IMR-90 (cell line): ENCODE results near the gene TEX22. TPM values are rescaled to one million over a fixed set of nuclear protein-coding genes. Genes with fewer than 3 reads are reported as not detected.

Source experiments
- ATAC-seq: fragments of 200-7000 bp; cut with Tn5 transposase; 2 replicates; pipeline ENCODE4 v1.9.1; 2020; ENCODE audit warnings: low read depth, mild to moderate bottlenecking, moderate library complexity
- BruUV-seq: library from RNA; stranded (reverse); fragments of 400-500 nt; replicated peaks from 2 replicates; lab custom pipeline; 2021; lab: Mats Ljungman, UMichigan
- CTCF ChIA-PET: fragments of 300-600 bp; formaldehyde crosslinking; extraction: SDS; loops from one replicate; lab custom pipeline; 2021; ENCODE audit warnings: antibody characterized with exemption; lab: Yijun Ruan, JAX
- POLR2A ChIA-PET: fragments of 300-600 bp; sonication (Branson Sonifier 250); formaldehyde crosslinking; loops from one replicate; lab custom pipeline; 2022; ENCODE audit warnings: antibody characterized with exemption; ENCODE audit not compliant: unreplicated experiment; lab: Charles Lee
- DNase-seq: peaks from one replicate; pipeline ENCODE4 v3.0.0; 2013
- H2AFZ ChIP-seq: replicated peaks from 2 replicates; pipeline ENCODE3; 2013; ENCODE audit warnings: low read length, mild to moderate bottlenecking; ENCODE audit not compliant: poor library complexity
- H2AK5ac ChIP-seq: 2 replicates; pipeline ENCODE4 v1.6.1; 2013; ENCODE audit warnings: low read depth, low read length, inconsistent platforms
- H2AK9ac ChIP-seq: replicated peaks from 2 replicates; pipeline ENCODE3; 2013; ENCODE audit warnings: mild to moderate bottlenecking, low read depth, low read length, moderate library complexity; ENCODE audit not compliant: poor library complexity
- H2BK120ac ChIP-seq: 2 replicates; pipeline ENCODE4 v1.6.1; 2013; ENCODE audit warnings: low read depth, low read length, inconsistent platforms
- H2BK15ac ChIP-seq: 3 replicates; pipeline ENCODE4 v1.6.1; 2013; ENCODE audit warnings: low read depth, low read length, inconsistent platforms
- H2BK20ac ChIP-seq: 2 replicates; pipeline ENCODE4 v1.6.1; 2013; ENCODE audit warnings: low read depth, mild to moderate bottlenecking, inconsistent platforms, low read length, moderate library complexity
- H2BK5ac ChIP-seq: 2 replicates; pipeline ENCODE4 v1.6.1; 2013; ENCODE audit warnings: mild to moderate bottlenecking, low read depth, low read length, inconsistent platforms; ENCODE audit not compliant: poor library complexity, severe bottlenecking
- H3K14ac ChIP-seq: replicated peaks from 2 replicates; pipeline ENCODE4 v1.6.1; 2013; ENCODE audit warnings: low read depth, low read length, inconsistent platforms
- H3K18ac ChIP-seq: 2 replicates; pipeline ENCODE4 v1.6.1; 2013; ENCODE audit warnings: low read depth, low read length, control low read depth
- H3K23ac ChIP-seq: 2 replicates; pipeline ENCODE4 v1.6.1; 2013; ENCODE audit warnings: low read depth, low read length, inconsistent platforms
- H3K27ac ChIP-seq: 2 replicates; pipeline ENCODE4 v1.5.1; 2013; ENCODE audit warnings: mild to moderate bottlenecking, control low read depth, low read length; ENCODE audit not compliant: insufficient read depth
- H3K27me3 ChIP-seq: 2 replicates; pipeline ENCODE4 v1.6.1; 2013; ENCODE audit warnings: low read length; ENCODE audit not compliant: control insufficient read depth, insufficient read depth
- H3K36me3 ChIP-seq: 2 replicates; pipeline ENCODE4 v1.6.1; 2013; ENCODE audit warnings: low read length, mixed read lengths; ENCODE audit not compliant: control insufficient read depth, insufficient read depth
- H3K4ac ChIP-seq: 2 replicates; pipeline ENCODE4 v1.6.1; 2013; ENCODE audit warnings: low read depth, low read length, inconsistent platforms
- H3K4me1 ChIP-seq: 2 replicates; pipeline ENCODE4 v1.6.1; 2013; ENCODE audit warnings: low read length, mixed read lengths; ENCODE audit not compliant: control insufficient read depth, insufficient read depth
- H3K4me2 ChIP-seq: 2 replicates; pipeline ENCODE4 v1.6.1; 2013; ENCODE audit warnings: low read depth, mild to moderate bottlenecking, control low read depth, low read length, moderate library complexity
- H3K4me3 ChIP-seq: 2 replicates; pipeline ENCODE4 v1.5.1; 2013; ENCODE audit warnings: low read depth, mild to moderate bottlenecking, control low read depth, low read length, moderate library complexity; ENCODE audit not compliant: insufficient read depth
- H3K56ac ChIP-seq: 2 replicates; pipeline ENCODE4 v1.6.1; 2013; ENCODE audit warnings: low read length, inconsistent platforms; ENCODE audit not compliant: insufficient read depth; ENCODE audit errors: extremely low read depth
- H3K79me1 ChIP-seq, 2 experiments: 2 replicates each; pipeline ENCODE4 v1.6.1; 2013; ENCODE audit warnings: low read length in 2 of 2, inconsistent platforms in 1 of 2, low read depth in 1 of 2
- H3K9ac ChIP-seq: 2 replicates; pipeline ENCODE4 v1.6.1; 2013; ENCODE audit warnings: low read depth, low read length, control low read depth
- H3K9me1 ChIP-seq: 2 replicates; pipeline ENCODE4 v1.6.1; 2013; ENCODE audit warnings: low read length, inconsistent platforms; ENCODE audit not compliant: insufficient read depth
- H3K9me3 ChIP-seq: 2 replicates; pipeline ENCODE4 v1.6.1; 2013; ENCODE audit warnings: low read length; ENCODE audit not compliant: control insufficient read depth, insufficient read depth
- H4K20me1 ChIP-seq: 2 replicates; pipeline ENCODE4 v1.6.1; 2013; ENCODE audit warnings: low read length, inconsistent platforms; ENCODE audit not compliant: insufficient read depth
- H4K5ac ChIP-seq: 2 replicates; pipeline ENCODE4 v1.6.1; 2013; ENCODE audit warnings: mild to moderate bottlenecking, low read depth, low read length, control low read depth
- H4K8ac ChIP-seq, 2 experiments: 2 replicates each; pipeline ENCODE4 v1.6.1; 2013; ENCODE audit warnings: low read depth in 2 of 2, low read length in 2 of 2, control low read depth in 1 of 2, inconsistent platforms in 1 of 2
- H4K91ac ChIP-seq: 2 replicates; pipeline ENCODE4 v1.6.1; 2013; ENCODE audit warnings: low read depth, low read length, inconsistent platforms; ENCODE audit not compliant: insufficient read depth
- CHD1 ChIP-seq: IDR thresholded peaks from 2 replicates; pipeline ENCODE4 v1.6.1; 2012; ENCODE audit warnings: low read depth, low read length, improper control_type of control experiment
- FOS ChIP-seq: fragments of 150-350 bp; IDR thresholded peaks from 2 replicates; pipeline ENCODE4 v1.6.1; 2016; ENCODE audit warnings: low read depth, low read length
- RFX5 ChIP-seq: IDR thresholded peaks from 2 replicates; pipeline ENCODE4 v1.8.0; 2012; ENCODE audit warnings: low read depth, mild to moderate bottlenecking, low read length, moderate library complexity
- WGBS, 2 experiments: methylation state at CpG; one replicate each; pipeline versions ENCODE4 v1.1.5 to v1.1.7; 2013; ENCODE audit warnings: missing lambda C conversion rate in 2 of 2; ENCODE audit not compliant: insufficient read length in 1 of 2; ENCODE audit errors: extremely low coverage in 2 of 2; 5-methylcytosine and 5-hydroxymethylcytosine counted together
- dilution Hi-C: fragments of 300-500 bp; cut with HindIII; formaldehyde crosslinking; loops from one replicate; pipeline ENCODE4 v1.14.3; 2018; ENCODE audit warnings: low sequenced_read_pairs; ENCODE audit not compliant: unreplicated experiment
- in situ Hi-C: fragments of 300-500 bp; cut with MboI; formaldehyde crosslinking; loops from 3 replicates; pipeline ENCODE4 v1.14.3; 2019; ENCODE audit warnings: low sequenced_read_pairs, inconsistent platforms, mixed read lengths
- intact Hi-C: fragments of 100-400 bp; cut with micrococcal nuclease; formaldehyde crosslinking; loops from 2 replicates; pipeline ENCODE4 v1.10.0; 2022
- polyA plus RNA-seq, 3 experiments: library from polyadenylated mRNA; depleted of rRNA; stranded (reverse); fragments of >200 nt; gene quantifications; 2 replicates each; pipeline ENCODE4 v1.2.3, GENCODE V29; 2012; ENCODE audit warnings: low replicate concordance in 1 of 3
- total RNA-seq: library from RNA; depleted of rRNA; stranded (reverse); fragments of >200 nt; gene quantifications from 2 replicates; pipeline ENCODE4 v1.2.3, GENCODE V29; 2012
- TF ChIP-seq, protein P1 (sequence below): conservative IDR thresholded peaks from 2 replicates; pipeline ENCODE4 v1.5.1; 2012; ENCODE audit warnings: mild to moderate bottlenecking, low read depth, low read length, improper control_type of control experiment

Gene TEX22
- total and polyA plus RNA-seq, 2 of the 4 experiments (the other 2 are of a cell fraction) = 0.10 to 0.18 TPM

- dilution Hi-C loops (no loop called here), intact Hi-C loops (no loop called here), in situ Hi-C loops (no loop called here)
- no peak overlapping the region for H2BK20ac ChIP-seq
- POLR2A ChIA-PET = no interaction called here
- no peak overlapping the region for H3K18ac ChIP-seq
- H4K8ac ChIP-seq = no peak overlapping the region
- no peak overlapping the region for H2AK5ac ChIP-seq
- H2BK5ac ChIP-seq = no peak overlapping the region
- no peak overlapping the region for H3K4me2 ChIP-seq
- H3K9ac ChIP-seq = no peak overlapping the region
- no TSS peak for BruUV-seq
- WGBS, 2 experiments = 90% methylated on average over 8 of the region's 25 CpGs; no CpG with 5 or more reads in 1 of the 2 experiments
- no peak overlapping the region for H3K23ac ChIP-seq
- peaks cover 6% of the 10 kb centered on the region; the same call in 1 of the 2 replicates for H3K36me3 ChIP-seq
- H2AK9ac ChIP-seq = no peak overlapping the region
- H3K27me3 ChIP-seq = no peaks in the 10 kb centered on the region
- no peak overlapping the region for H3K4ac ChIP-seq
- no peak overlapping the region for H2BK120ac ChIP-seq
- H3K9me1 ChIP-seq = no peaks in the 10 kb centered on the region
- H3K27ac ChIP-seq = no peak overlapping the region
- no peak overlapping the region for H4K5ac ChIP-seq
- H2AFZ ChIP-seq = no peak overlapping the region
- no peak for TF ChIP-seq RFX5
- TF ChIP-seq, protein P1, sequence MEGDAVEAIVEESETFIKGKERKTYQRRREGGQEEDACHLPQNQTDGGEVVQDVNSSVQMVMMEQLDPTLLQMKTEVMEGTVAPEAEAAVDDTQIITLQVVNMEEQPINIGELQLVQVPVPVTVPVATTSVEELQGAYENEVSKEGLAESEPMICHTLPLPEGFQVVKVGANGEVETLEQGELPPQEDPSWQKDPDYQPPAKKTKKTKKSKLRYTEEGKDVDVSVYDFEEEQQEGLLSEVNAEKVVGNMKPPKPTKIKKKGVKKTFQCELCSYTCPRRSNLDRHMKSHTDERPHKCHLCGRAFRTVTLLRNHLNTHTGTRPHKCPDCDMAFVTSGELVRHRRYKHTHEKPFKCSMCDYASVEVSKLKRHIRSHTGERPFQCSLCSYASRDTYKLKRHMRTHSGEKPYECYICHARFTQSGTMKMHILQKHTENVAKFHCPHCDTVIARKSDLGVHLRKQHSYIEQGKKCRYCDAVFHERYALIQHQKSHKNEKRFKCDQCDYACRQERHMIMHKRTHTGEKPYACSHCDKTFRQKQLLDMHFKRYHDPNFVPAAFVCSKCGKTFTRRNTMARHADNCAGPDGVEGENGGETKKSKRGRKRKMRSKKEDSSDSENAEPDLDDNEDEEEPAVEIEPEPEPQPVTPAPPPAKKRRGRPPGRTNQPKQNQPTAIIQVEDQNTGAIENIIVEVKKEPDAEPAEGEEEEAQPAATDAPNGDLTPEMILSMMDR = no peak
- TF ChIP-seq FOS = no peak
- TF ChIP-seq CHD1 = no peak
- H4K91ac ChIP-seq = no peak overlapping the region
- H3K56ac ChIP-seq = no peak overlapping the region
- H3K79me1 ChIP-seq = peaks cover 13 to 24% of the 10 kb centered on the region in 2 experiments; a peak in 3 of 4 replicates
- ATAC-seq (no peak), DNase-seq (no peak)
- no peaks in the 10 kb centered on the region for H4K20me1 ChIP-seq
- peaks cover 5% of the 10 kb centered on the region; the same call in 1 of the 2 replicates for H3K4me1 ChIP-seq
- H3K14ac ChIP-seq = no peak overlapping the region
- H2BK15ac ChIP-seq = no peak overlapping the region
- no peak overlapping the region for H3K4me3 ChIP-seq
- CTCF ChIA-PET = no interaction called here
- H3K9me3 ChIP-seq = peaks cover 2% of the 10 kb centered on the region; the same call in 1 of the 2 replicates
These were observed 3.4 kb upstream of the TEX22 start for GRCh38 chr14:105394714-105395537.
